ENCODE results near the gene ORM2.
"Not testable (repeated sequence)": the region's sequence is repeated elsewhere in the genome, so short reads cannot be mapped to it uniquely, and the experiment has no call there.

DNA sequence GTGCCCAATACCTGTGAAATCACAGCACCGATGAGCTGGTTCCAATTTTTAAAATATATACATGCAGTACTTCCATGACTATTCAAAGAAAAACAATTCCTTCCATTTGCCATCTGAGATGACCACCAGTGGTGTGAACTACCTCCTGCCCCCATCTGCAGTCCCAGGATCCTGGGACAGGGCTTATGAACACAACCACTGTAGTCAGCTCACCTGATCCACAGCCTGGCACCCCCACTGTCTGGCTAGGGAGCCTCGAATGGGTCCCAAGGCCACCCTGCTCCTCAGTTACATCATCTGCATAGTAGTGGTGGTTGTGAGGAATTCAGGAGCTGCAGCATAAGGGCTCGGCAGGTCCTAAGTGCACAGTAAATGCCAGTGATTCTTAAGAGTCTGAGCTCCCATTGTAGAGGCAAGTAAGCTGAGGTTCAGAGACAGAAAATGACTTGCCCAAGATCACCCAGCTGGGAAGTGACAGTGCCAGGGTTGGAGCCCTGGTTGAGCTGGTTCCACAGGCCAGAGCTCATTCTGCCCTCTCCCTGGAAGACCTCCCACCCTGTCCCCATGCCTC lies 3.9 kb upstream of the ORM2 start:
- TF ChIP-seq POLR2AphosphoS5, EP300 (IDR thresholded peaks at IDR 0.05): not testable (repeated sequence)

Data from sigmoid colon (tissue), 4 donors.